WERI-Rb-1 (cell line): ENCODE results near the gene MYOF.

Experiments used
- DNase-seq: peaks from one replicate; pipeline ENCODE4 v3.0.0-alpha.2; 2020
- H3K27ac ChIP-seq: fragments of 250-450 bp; sonication (Bioruptor Pico); 2 replicates; pipeline ENCODE4 v1.5.1; 2020; ENCODE audit warnings: mild to moderate bottlenecking, moderate library complexity
- H3K27me3 ChIP-seq: fragments of 250-450 bp; sonication (Bioruptor Pico); 2 replicates; pipeline ENCODE4 v1.5.1; 2021; ENCODE audit warnings: mild to moderate bottlenecking, low read depth, moderate library complexity; ENCODE audit not compliant: insufficient read depth, severe bottlenecking
- H3K36me3 ChIP-seq: fragments of 250-450 bp; sonication (Bioruptor Pico); 2 replicates; pipeline ENCODE4 v1.5.1; 2020; ENCODE audit warnings: mild to moderate bottlenecking, moderate library complexity
- H3K4me3 ChIP-seq: 2 replicates; pipeline ENCODE4 v1.5.1; 2011; ENCODE audit warnings: low read depth, mild to moderate bottlenecking, control low read depth, low read length
- H3K9me3 ChIP-seq: fragments of 250-450 bp; sonication (Bioruptor Pico); 2 replicates; pipeline ENCODE4 v1.5.1; 2021; ENCODE audit warnings: mild to moderate bottlenecking, moderate library complexity; ENCODE audit not compliant: severe bottlenecking
- CTCF ChIP-seq: IDR thresholded peaks from 2 replicates; pipeline ENCODE4 v1.5.1; 2011; ENCODE audit warnings: low read depth, mild to moderate bottlenecking, control low read depth, inconsistent platforms, low read length

The MYOF gene

GRCh38 chr10:93462881-93463280 is 19.3 kb downstream of the MYOF start:
- H3K27ac ChIP-seq, result no peak overlapping the region
- no peak for TF ChIP-seq CTCF
- H3K36me3 ChIP-seq, result no peaks in the 10 kb centered on the region
- DNase-seq, result no peak
- H3K9me3 ChIP-seq, result peaks cover 2% of the 10 kb centered on the region
- no peak overlapping the region for H3K4me3 ChIP-seq
- no peaks in the 10 kb centered on the region for H3K27me3 ChIP-seq

- Histone ChIP-seq H3K9me3 (no peaks in the 10 kb centered on the region), H3K36me3 (no peaks in the 10 kb centered on the region), H3K4me3 (no peak overlapping the region), H3K27ac (no peak overlapping the region), H3K27me3 (no peaks in the 10 kb centered on the region)
- no peak for DNase-seq
- no peak for TF ChIP-seq CTCF
Measured at GRCh38 chr10:93462371-93462770, 19.8 kb downstream of the MYOF start.

GRCh38 chr10:93461807-93462178 is 20.3 kb downstream of the MYOF start:
- Histone ChIP-seq H3K27me3 (no peaks in the 10 kb centered on the region), H3K36me3 (no peaks in the 10 kb centered on the region), H3K27ac (no peak overlapping the region), H3K4me3 (no peak overlapping the region), H3K9me3 (no peaks in the 10 kb centered on the region)
- no peak for DNase-seq
- no peak for TF ChIP-seq CTCF

- DNase-seq, result no peak
- no peaks in the 10 kb centered on the region for H3K27me3 ChIP-seq
- H3K4me3 ChIP-seq, result no peak overlapping the region
- no peak for TF ChIP-seq CTCF
- no peaks in the 10 kb centered on the region for H3K9me3 ChIP-seq
- H3K36me3 ChIP-seq, result no peaks in the 10 kb centered on the region
- no peak overlapping the region for H3K27ac ChIP-seq
Measured at GRCh38 chr10:93461109-93461806, 20.9 kb downstream of the MYOF start.

- Histone ChIP-seq H3K9me3 (no peaks in the 10 kb centered on the region), H3K27ac (no peak overlapping the region), H3K36me3 (no peaks in the 10 kb centered on the region), H3K27me3 (no peaks in the 10 kb centered on the region), H3K4me3 (no peak overlapping the region)
- no peak for DNase-seq
- TF ChIP-seq CTCF, result no peak
Measured at GRCh38 chr10:93459466-93459865, 22.7 kb downstream of the MYOF start.

GRCh38 chr10:93458821-93459257 is 23.3 kb downstream of the MYOF start:
- DNase-seq, result no peak
- no peak for TF ChIP-seq CTCF
- Histone ChIP-seq H3K36me3 (no peaks in the 10 kb centered on the region), H3K27ac (no peak overlapping the region), H3K4me3 (no peak overlapping the region), H3K27me3 (no peaks in the 10 kb centered on the region), H3K9me3 (no peaks in the 10 kb centered on the region)
